Globus pallidus (tissue), 1 donor: ENCODE measurements around the gene GPC3.

Source experiments
- DNase-seq: peaks from one replicate; pipeline ENCODE4 v3.0.0-alpha.2; 2015; ENCODE audit warnings: low spot score

GPC3 gene

DNA sequence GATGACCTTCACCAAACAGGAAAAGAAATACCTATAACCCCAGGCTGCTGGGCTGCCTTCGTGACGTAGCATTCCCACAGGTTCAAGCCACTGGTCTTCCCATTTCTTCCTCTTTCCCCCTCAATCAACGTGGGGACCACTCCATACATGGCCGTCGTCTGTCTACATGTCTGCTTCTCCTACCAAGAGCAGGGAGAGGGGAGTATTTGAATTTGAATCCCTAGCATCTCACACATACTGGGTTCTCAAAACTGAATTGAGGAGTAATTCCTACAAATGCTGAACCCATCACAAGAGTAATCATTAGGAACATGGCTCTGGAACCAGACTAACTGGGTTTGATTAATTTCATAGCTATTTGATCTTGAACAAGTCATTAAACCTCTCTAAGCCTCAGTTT lies 17.3 kb downstream of the GPC3 start:
- DNase-seq = no peak

DNA sequence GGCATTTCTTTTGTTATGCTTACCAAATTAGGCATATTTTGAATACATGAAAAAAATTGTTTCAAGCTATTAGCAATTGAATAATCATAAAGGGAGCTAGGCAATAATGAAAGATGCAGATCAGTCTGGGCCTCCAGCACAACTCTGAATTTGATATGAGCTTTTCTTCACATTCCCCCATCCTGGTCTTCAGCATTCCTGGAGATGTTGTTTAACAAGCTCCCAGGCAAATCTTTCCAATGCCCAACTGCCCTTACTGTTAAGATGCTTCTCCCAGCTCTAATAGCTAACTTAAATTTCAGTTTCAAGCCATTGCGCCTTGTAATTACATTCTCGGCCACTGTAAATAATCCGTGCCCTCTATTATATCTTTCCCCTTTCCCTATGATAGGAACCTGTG lies 19.2 kb downstream of the GPC3 start:
- DNase-seq = no peak

DNA sequence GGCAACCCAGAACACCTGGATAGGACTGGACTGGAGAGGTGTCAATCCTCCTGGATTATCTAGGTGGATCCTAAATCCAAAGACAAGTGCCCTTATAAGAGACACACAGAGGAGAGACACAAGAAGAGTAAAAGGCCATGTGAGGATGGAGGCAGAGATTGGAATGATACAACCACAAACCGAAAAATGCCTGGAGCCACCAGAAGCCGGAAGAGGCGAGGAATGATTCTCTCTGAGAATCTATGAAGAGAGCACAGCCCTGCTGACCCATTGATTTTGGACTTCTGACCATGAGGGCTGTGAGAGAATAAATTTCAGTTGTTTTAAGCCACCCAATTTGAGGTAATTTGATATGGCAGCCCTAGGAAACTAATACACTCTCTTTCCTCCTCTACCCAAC lies 20.1 kb downstream of the GPC3 start:
- no peak for DNase-seq

DNA sequence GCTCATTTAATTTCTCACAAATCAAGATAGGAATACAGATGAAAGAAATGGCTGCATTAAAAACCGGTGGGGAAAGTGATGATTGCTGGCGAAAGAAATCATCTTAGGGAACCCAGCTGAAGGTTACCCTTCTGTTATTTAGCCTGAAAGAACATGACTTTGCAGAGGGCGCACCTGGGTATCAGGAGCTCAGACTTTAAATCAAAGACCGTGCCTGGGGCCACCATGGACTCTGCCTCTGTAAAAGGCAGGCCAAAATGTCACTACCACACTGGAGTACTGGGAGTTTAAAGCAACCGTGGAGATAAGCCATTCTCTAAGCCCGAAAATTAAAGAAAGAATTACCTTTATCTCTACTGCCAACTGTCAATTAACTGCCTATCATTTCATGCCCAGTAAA lies 24.3 kb downstream of the GPC3 start:
- no peak for DNase-seq

DNA sequence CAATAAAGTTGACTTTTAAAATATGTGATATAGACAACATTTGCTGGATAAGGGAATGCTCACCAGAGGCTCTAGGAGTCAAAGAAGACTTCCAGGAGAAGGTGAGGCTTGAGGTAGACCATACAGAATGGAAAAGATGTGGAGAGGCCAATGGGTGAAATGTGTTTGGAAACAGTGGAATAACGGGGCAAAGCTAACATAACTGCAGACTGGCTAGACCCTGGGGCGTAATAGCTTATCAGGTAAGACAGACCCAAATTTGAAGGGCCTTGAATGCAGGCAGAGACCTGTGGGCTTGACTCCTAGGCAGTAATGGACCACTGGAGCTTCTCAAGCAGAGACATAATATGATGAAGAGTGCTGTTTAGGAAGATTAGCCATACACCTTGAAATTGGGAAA lies 25.4 kb downstream of the GPC3 start:
- no peak for DNase-seq

DNA sequence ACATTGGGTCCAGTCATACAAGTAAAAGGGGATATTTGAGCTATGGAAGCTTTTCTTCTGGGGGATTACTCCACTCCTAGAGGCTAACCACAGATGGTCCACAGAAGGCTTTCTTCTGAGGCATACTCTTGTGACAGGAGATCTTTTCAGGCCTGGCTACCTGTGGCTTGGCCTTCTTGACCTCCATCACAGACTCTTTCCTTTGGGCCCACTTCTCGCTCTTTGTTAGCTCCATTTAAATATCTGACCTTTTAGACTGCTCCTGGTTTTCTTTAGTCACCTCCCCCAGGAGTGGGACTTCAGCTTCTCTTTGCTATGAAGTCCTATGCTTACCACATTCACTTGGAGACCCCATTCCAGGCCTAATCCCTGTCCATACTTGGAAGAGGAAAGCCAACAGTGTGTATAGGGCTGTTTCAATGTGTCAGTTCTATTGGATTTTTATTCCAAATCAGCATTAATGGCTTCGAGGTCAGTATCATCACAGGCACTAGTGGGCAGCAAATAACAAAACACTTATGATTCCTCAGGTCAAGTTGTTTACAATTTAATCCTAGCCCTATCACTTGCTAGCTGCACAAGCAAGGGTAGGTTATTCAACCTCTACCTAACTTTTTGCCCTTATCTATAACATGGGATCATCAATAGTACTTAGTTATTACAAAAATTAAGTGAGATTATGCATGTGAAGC lies 26.3 kb downstream of the GPC3 start:
- no peak for DNase-seq

DNA sequence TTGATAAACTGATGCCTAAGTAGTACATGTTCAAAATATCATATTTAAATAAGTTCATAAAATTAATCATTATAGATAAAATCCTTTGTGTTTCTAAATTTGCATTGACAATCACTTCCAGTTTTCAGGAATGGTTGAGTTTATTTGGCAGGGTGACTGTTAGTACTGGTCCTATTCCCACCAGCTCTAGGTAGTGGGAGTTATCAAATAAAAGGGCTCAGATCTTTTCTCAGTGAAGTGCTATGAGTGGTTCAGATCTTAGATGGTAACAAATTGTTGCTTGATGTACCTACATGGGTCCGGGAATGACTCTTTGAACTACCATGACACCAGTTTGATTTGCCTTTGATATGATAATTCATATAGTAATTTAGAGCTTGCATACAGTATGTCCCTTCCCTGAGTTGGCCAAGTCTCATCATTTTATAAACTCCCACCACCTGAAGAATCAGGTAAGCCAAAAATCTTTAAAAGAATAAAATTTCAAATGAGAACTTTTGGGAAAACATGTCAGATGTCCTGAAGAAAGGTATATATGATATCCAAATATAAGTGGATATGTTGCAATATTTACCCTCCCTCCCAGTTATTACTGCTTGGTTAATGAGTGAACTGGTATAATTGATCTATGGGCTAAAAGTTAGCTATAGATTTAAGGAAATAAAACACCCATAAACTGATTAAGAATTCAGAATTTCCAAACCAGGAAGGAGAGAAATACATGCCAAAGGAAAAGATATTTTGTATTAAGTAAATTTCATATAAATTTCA lies 28.6 kb downstream of the GPC3 start:
- no peak for DNase-seq

DNA sequence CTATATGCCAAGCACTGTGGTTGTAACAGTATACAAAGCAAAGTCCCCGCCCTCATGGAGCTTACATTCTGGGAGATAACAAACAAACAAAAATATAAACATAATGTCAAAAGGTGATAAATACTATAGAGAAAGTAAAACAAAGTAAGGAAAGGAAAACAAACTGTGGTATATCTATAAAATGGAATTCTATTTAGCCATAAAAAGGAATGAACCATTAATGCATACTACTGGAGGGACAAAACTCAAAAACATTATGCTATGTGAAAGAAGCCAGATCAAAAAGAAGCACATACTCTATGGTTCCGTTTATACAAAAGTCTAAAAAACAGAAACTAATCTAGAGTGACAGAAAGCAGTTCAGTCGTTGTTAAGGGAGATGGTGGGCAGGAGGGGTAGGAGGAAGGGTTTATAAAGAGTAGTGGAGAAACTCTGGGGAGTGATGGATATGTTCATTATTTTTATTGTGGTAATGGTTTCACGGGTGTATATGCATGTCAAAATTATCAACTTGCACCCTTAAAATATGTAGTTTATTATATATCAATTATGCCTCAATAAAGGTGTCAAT lies 31.5 kb downstream of the GPC3 start:
- no peak for DNase-seq

DNA sequence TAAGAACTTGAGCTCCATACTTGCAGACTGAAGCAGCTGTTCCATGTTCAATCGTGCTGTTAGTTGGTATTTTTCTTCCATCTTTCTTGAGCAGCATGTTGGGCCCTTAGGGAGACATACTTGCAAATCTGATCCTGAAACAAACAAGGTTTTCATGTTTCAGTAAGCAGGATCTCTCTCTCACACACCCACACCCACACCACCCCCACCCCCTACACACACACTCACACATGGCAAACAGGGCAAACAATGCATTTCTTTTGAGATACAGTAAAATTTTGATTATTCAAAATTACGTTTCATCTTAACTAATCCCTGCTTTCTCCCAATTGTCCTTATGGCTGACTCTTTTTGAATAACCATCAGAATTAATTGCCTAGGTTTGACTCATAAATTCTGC lies 32.3 kb downstream of the GPC3 start:
- DNase-seq = no peak

DNA sequence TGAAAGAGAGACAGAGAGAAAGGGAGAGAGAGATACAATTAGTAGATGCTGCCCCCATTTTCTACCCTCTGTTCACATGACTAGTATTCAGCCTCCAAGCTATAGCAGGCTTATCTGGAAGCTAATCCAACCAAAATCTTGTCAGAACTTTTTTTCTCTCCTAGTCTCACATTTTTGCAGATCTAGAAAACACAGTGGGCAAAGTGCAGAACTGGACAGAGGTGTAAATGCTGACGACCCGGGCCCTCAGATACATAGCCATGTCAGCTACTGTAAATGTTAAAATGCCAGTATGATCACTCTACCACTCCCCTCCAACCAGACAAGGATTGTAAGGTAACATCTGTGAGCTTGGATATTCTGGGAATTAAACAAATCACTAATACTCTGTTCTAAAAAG lies 34.3 kb downstream of the GPC3 start:
- no peak for DNase-seq

DNA sequence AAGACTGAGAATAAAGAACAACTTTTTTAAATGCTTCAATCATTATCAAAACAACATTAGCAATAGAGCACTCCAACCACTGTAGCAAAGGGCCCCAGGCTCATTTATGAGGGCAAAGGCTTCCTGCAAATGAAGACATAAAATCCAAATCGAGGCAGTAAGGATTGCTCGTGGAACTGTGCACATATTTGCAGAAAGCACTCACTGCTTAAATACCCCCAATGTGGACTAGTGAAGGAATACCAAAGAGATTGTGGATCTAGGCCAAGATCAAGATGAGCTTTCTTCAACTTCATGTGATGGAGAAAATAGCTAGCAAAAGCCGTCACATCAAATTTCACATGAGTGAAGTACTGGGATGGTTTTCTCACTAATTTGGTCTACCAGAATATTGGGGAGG lies 35.2 kb downstream of the GPC3 start:
- no peak for DNase-seq

DNA sequence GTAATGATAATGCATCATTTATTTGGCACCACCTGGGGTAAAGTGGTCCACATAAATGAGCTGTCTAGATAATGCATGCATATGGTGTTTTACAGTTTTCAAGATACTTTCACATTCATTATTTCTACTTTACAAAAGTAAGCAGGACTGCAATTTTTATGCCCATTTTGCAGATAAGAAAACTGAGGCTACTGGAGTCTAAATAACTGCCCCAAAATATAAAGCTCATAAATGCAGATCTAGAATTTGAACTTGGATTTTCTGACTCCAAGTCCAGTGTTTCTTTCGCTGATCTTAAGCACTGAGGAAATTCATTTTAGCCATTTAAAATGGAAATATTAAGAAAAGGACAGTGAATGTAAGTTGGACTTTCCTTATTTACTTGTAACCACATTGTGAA lies 36.5 kb downstream of the GPC3 start:
- no peak for DNase-seq

DNA sequence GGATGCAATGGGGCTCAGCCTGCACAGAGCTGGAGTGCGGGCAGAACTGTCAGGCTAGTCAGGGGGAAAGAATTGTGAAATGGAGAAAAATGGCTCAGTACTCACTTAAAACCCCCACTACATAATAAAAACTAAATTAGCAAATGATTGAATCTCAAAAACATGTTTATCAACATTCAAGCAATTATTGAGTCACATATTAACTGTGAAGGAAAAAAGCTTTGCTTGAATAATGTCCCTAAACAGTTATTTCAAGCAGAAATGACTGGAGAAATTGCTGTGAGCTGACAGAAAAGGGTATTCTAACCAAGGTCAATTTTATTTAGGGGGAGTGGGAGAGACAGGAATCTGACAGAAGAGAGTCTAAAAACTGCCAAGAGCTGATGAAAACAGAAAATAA lies 37.4 kb downstream of the GPC3 start:
- DNase-seq = no peak

DNA sequence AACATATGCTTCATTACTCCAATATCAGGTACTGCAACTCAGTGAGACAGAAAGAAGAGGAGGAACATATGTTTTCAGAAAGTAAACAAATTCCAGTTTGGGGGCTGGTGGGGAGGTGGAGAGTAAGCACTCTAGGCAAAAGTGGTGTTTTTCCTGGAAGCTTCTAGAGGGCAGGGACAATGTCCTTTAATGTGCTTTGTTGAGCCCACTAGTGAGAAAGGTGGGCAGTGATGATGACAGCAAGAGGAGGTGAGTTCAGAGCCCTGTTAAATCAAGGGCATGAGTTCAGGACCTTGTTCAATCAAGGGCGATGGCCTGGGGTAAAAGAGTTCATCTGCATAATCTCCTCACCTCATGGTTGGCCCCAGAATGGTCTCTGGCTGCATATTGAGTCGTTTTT lies 38.4 kb downstream of the GPC3 start:
- no peak for DNase-seq

DNA sequence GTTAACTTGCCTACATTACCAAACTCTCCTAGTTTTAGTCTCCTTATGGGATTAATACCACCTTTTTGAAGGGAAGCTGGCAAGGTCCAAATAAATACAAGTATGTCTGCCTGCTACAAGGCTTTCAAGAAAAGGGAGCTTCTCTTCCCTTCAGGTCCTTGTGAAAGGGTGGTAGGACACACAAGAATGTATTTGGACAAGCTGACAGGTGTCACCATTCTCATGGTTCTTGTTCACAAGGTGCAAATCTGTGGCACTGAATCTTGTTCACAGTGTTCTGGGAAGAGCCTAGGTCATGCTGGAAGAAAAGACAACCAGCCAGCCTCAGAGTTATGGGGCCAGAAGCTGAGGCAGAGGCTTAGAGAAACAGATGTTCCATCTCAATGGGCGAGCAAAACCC lies 41.9 kb downstream of the GPC3 start:
- DNase-seq = no peak

DNA sequence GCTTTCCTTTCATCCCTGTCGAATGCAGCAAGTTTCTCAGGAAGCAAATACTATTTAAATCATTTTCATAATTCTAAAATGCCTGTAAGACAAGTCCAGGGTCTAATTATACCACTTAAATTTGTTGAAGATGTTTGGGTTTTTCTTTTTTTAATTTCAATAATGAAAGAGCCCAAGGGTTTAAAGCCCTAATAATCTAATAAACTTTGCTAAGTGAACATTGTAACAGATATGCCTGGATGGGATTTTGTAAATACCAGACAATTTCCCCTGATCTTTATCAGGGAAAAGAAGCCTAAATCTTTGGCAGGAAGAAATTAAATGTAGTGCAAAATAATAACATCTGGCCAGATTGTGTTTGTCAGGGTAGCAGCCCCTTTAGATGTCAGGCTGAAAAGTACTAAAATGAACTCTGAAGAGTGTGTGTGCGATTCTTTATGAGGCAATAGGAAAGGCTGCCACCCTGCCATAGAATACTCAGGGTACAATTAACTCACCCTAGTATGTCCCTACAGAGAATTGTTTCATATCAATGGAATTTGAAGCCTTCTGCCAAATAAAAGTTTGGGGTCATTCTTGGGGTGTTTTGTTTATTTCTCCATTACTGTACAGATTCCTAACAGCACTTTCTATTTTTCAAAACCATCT lies 45.6 kb downstream of the GPC3 start:
- no peak for DNase-seq

DNA sequence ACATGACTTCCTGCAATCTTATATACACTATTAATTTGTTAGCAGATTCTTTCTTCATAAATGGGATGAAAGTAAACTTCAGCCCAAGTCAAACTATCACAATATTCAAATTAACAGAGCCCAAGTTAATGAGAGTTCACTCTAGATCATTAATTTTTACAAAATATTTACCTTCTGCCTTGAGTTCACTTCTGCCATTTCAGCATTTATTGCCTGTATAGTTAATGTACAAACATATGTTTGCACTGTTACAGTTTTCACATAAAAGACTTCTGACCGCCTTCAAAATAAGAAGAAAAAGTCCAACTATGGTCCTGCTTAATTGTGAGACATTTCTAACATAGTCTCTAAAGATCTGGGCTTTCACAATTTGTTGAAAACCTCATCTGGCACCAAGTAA lies 46.9 kb downstream of the GPC3 start:
- no peak for DNase-seq

DNA sequence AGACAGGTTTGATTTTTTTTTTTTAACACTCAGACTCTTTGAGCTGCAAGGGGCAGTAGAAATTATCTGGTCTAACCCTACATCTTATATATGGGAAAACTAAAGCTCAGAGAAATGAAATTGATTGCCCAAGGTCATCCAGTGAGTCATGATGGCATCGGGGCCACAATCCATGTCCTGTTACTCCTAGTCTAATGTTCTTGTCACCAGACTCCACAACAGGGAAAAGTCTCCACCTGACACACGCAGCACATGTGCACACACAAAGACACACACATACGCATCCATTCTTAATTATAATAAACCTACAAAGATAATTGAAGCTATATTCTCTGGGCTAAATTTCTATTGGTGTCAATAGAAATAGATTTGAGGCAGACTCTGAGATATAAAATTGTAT lies 48.4 kb downstream of the GPC3 start:
- no peak for DNase-seq

DNA sequence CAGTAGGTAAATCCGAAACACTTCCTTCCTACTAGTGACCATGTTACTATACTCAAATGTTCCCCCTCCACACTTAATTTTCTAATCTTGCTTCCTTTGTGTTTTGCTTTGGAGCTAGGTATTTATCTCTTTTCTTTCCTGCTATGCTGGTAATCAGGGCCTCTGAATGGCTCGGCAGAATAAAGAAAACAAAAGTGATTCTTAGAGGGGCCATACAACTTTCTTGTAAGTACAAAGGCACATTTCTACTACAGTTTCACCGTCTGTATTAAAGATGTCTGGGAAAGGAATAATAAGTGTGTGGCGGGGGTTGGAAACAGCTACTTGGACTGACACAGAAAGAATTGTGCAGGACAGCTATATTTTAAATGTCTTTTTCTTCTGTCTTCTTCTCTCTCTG lies 50.3 kb downstream of the GPC3 start:
- no peak for DNase-seq

DNA sequence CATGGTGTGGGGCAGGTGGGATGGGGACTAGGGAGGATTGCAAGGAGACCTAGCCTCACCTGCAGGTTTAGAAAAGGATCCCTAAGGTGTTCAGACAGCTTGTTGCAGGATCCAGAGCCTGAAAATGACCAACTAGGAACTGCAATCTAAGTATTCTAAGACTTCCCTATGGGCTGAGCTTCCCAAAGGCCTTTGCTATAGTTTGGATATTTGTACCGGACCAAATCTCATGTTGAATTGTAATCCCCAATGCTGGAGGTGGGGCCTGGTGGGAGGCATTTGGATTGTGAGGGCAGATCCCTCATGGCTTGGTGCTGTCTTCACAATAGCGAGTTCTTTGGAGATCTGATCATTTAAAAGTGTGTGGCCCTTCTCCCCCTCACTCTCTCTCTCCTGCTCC lies 52.1 kb downstream of the GPC3 start:
- DNase-seq = no peak

DNA sequence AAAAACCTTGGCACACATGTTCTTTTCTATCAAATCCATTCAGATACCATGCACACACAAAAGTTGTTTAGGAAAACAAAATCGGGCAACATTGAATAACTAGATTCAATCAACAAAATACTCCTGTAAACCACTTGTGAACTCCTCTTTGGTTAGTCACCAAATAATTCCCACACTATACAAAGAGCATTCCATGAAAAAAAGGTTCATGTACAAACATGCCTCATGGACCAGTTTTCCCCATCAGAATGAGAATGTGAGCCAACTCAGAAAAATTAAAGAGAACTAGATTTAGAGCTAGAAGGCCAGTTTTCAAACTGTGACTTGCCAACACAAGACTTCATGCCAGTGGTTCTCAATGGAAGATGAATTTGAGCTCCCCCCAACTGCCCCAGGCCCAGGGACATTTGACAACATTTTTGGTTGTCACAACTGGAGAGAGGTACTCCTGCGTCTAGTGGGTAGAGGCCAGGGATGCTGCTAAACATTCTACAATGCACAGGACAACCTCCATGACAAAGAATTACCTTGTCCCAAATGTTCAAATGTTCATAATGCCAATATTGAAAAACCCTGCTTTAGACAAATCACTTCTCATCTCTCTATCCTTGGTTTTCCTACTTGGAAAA lies 55.4 kb downstream of the GPC3 start:
- DNase-seq = no peak

DNA sequence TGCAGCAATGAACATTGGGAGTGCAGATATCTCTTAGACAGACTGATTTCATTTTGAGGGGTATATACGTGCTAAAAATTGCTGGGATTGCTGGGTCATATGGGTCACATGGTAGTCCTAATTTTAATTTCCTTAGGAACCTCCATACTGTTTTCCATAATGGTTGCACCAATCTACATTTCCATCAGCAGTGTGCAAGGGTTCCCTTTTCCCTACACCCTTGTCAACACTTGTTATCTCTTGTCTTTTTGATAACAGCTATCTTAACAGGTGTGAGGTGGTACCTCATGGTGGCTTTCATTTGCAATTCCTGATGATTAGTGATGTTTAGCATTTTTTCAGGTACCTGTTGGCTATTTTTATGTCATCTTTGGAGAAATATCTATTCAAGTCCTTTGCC lies 57.0 kb downstream of the GPC3 start:
- DNase-seq = no peak

DNA sequence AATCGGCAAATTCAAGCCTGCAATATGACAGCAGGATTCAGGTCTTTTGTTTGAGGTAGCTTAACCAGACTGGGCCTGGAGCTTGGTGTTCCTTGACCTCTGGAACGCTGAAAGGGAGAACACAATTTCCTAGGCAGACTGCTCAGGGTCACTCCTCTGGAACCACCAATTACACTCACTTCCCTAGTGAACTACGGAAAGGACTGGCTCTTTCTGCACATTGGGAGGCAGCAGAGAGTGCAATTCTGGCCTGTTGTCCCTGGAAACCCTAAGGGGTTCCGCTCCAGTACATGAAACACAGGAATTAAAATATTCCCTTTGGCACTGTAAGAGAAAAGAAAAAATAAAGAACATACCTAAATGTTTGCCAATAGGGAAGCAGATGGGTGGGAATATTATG lies 58.6 kb downstream of the GPC3 start:
- DNase-seq = no peak
